Chondrocyte (in vitro differentiated cells): Measurements from ENCODE around the gene MBD4. TPM values are rescaled to one million over a fixed set of nuclear protein-coding genes. Genes with fewer than 3 reads are reported as not detected.

Experiments
- DNase-seq: peaks from one replicate; pipeline ENCODE4 v3.0.0; 2021; ENCODE audit warnings: mixed read lengths, low spot score
- H3K27ac Mint-ChIP-seq: one replicate; pipeline ENCODE4 v1.8.0; 2021; ENCODE audit warnings: mild to moderate bottlenecking, moderate library complexity, mixed read lengths; ENCODE audit not compliant: unreplicated experiment
- H3K27me3 Mint-ChIP-seq: 2 replicates; pipeline ENCODE4 v1.8.0; 2021; ENCODE audit warnings: low read depth, mixed read lengths
- H3K36me3 Mint-ChIP-seq: 2 replicates; pipeline ENCODE4 v1.8.0; 2021; ENCODE audit warnings: low read depth, mixed read lengths
- H3K4me1 Mint-ChIP-seq: 2 replicates; pipeline ENCODE4 v1.8.0; 2021; ENCODE audit warnings: low read depth, mild to moderate bottlenecking, mixed read lengths
- H3K4me3 Mint-ChIP-seq: one replicate; pipeline ENCODE4 v1.8.0; 2021; ENCODE audit warnings: mild to moderate bottlenecking, moderate library complexity, mixed read lengths; ENCODE audit not compliant: unreplicated experiment
- H3K9me3 Mint-ChIP-seq: 2 replicates; pipeline ENCODE4 v1.8.0; 2021; ENCODE audit warnings: low read depth, mixed read lengths
- CTCF ChIP-seq: fragments of 200-600 bp; sonication (generic); IDR thresholded peaks from 2 replicates; pipeline ENCODE4 v1.5.0; 2021; ENCODE audit warnings: antibody characterized with exemption, mild to moderate bottlenecking, moderate library complexity
- total RNA-seq: library from RNA; stranded (reverse); gene quantifications from 3 replicates; pipeline ENCODE4 v1.2.1, GENCODE V29; 2021

Gene MBD4
- total RNA-seq, 1 donor from 2014 or later, result 20.6 TPM

- no peaks in the 10 kb centered on the region for H3K4me1 Mint-ChIP-seq
- DNase-seq, result no peak
Observed at GRCh38 chr3:129453732-129454131, 14.0 kb upstream of the MBD4 start.

GRCh38 chr3:129449279-129450115 is 9.7 kb upstream of the MBD4 start:
- peaks cover 9% of the 10 kb centered on the region for H3K4me1 Mint-ChIP-seq
- H3K36me3 Mint-ChIP-seq, result peaks cover 19% of the 10 kb centered on the region
- no peak for TF ChIP-seq CTCF
- H3K27ac Mint-ChIP-seq, result no peak overlapping the region
- no peak overlapping the region for H3K4me3 Mint-ChIP-seq
- H3K27me3 Mint-ChIP-seq, result no peaks in the 10 kb centered on the region
- H3K9me3 Mint-ChIP-seq, result no peaks in the 10 kb centered on the region
- no peak for DNase-seq

More at GRCh38 chr3:129453732-129454131, 14.0 kb upstream of the MBD4 start:
- H3K27me3 Mint-ChIP-seq, result no peaks in the 10 kb centered on the region
- peaks cover 31% of the 10 kb centered on the region for H3K36me3 Mint-ChIP-seq
- TF ChIP-seq CTCF, result no peak
- no peaks in the 10 kb centered on the region for H3K9me3 Mint-ChIP-seq
- no peak overlapping the region for H3K27ac Mint-ChIP-seq
- no peak overlapping the region for H3K4me3 Mint-ChIP-seq

GRCh38 chr3:129448186-129448895 is 8.6 kb upstream of the MBD4 start:
- Mint-ChIP-seq H3K27ac (no peak overlapping the region), H3K4me1 (peaks cover 9% of the 10 kb centered on the region), H3K9me3 (no peaks in the 10 kb centered on the region), H3K36me3 (peaks cover 17% of the 10 kb centered on the region), H3K4me3 (no peak overlapping the region), H3K27me3 (no peaks in the 10 kb centered on the region)
- TF ChIP-seq CTCF, result no peak
- DNase-seq, result no peak

GRCh38 chr3:129446926-129447325 is 7.2 kb upstream of the MBD4 start:
- no peak overlapping the region for H3K4me3 Mint-ChIP-seq
- no peak for TF ChIP-seq CTCF
- H3K9me3 Mint-ChIP-seq, result no peaks in the 10 kb centered on the region
- no peaks in the 10 kb centered on the region for H3K27me3 Mint-ChIP-seq
- H3K4me1 Mint-ChIP-seq, result peaks cover 22% of the 10 kb centered on the region
- no peak for DNase-seq
- peaks cover 3% of the 10 kb centered on the region for H3K36me3 Mint-ChIP-seq
- no peak overlapping the region for H3K27ac Mint-ChIP-seq

GRCh38 chr3:129445471-129445870 is 5.7 kb upstream of the MBD4 start:
- DNase-seq, result no peak
- no peak overlapping the region for H3K27ac Mint-ChIP-seq
- no peak overlapping the region for H3K4me3 Mint-ChIP-seq
- no peaks in the 10 kb centered on the region for H3K36me3 Mint-ChIP-seq
- H3K4me1 Mint-ChIP-seq, result peaks cover 37% of the 10 kb centered on the region
- no peak for TF ChIP-seq CTCF
- no peaks in the 10 kb centered on the region for H3K9me3 Mint-ChIP-seq
- no peaks in the 10 kb centered on the region for H3K27me3 Mint-ChIP-seq
